Liver (tissue), 9 donors: ENCODE data around the gene SCAF1. TPM values are rescaled to one million over a fixed set of nuclear protein-coding genes. Genes with fewer than 3 reads are reported as not detected.

ENCODE experiments used
- DNase-seq: peaks from one replicate; pipeline ENCODE4 v3.0.0-alpha.2; 2017; ENCODE audit warnings: low spot score
- H3K27ac ChIP-seq, 2 donors: one replicate each; pipeline ENCODE4 v1.7.0; 2013; ENCODE audit warnings: inconsistent platforms in 2 of 2, low read length in 2 of 2, control low read depth in 1 of 2, low read depth in 1 of 2, mild to moderate bottlenecking in 1 of 2
- H3K27me3 ChIP-seq, 4 donors: one replicate each; pipeline versions ENCODE4 v1.6.1 to v1.7.0; 2013; ENCODE audit warnings: low read length in 3 of 4, inconsistent platforms in 1 of 4, mild to moderate bottlenecking in 1 of 4, moderate library complexity in 1 of 4; ENCODE audit not compliant: control insufficient read depth in 4 of 4, insufficient read depth in 4 of 4
- H3K36me3 ChIP-seq, 4 donors: one replicate each; pipeline versions ENCODE4 v1.6.1 to v1.7.0; 2013; ENCODE audit warnings: low read length in 3 of 4, mild to moderate bottlenecking in 3 of 4, low read depth in 1 of 4, moderate library complexity in 1 of 4; ENCODE audit not compliant: control insufficient read depth in 4 of 4, insufficient read depth in 3 of 4
- H3K4me1 ChIP-seq, 4 donors: one replicate each; pipeline versions ENCODE4 v1.6.1 to v1.7.0; 2013; ENCODE audit warnings: low read length in 3 of 4, mild to moderate bottlenecking in 3 of 4, moderate library complexity in 1 of 4; ENCODE audit not compliant: control insufficient read depth in 4 of 4, insufficient read depth in 4 of 4
- H3K4me3 ChIP-seq, 3 donors: one replicate each; pipeline versions ENCODE4 v1.6.1 to v1.7.0; 2013; ENCODE audit warnings: low read length in 3 of 3, control low read depth in 1 of 3, low read depth in 1 of 3, mild to moderate bottlenecking in 1 of 3
- H3K9ac ChIP-seq, 2 donors: one replicate each; pipeline ENCODE4 v1.7.0; 2013; ENCODE audit warnings: low read length in 2 of 2, mild to moderate bottlenecking in 2 of 2, moderate library complexity in 2 of 2, control low read depth in 1 of 2, low read depth in 1 of 2
- H3K9me3 ChIP-seq, 4 donors: one replicate each; pipeline versions ENCODE4 v1.6.1 to v1.7.0; 2013; ENCODE audit warnings: low read length in 3 of 4; ENCODE audit not compliant: control insufficient read depth in 4 of 4
- FOXA1 ChIP-seq: IDR thresholded peaks from 2 replicates; pipeline ENCODE4 v1.6.1; 2016; ENCODE audit warnings: antibody characterized with exemption
- FOXA2 ChIP-seq: IDR thresholded peaks from 2 replicates; pipeline ENCODE4 v1.6.1; 2016; ENCODE audit warnings: antibody characterized with exemption
- HNF4A ChIP-seq, 2 donors: conservative IDR thresholded peaks; 2 replicates each; pipeline ENCODE4 v1.6.1; 2016; ENCODE audit warnings: antibody characterized with exemption in 2 of 2, mild to moderate bottlenecking in 2 of 2
- HNF4G ChIP-seq: IDR thresholded peaks from 2 replicates; pipeline ENCODE4 v1.6.1; 2016; ENCODE audit warnings: antibody characterized with exemption
- JUND ChIP-seq, 2 donors: IDR thresholded peaks; 2 replicates each; pipeline ENCODE4 v1.6.1; 2016; ENCODE audit warnings: antibody characterized with exemption in 2 of 2
- NR2F2 ChIP-seq: IDR thresholded peaks from 2 replicates; pipeline ENCODE4 v1.6.1; 2016; ENCODE audit warnings: antibody characterized with exemption
- RAD21 ChIP-seq, 2 donors: IDR thresholded peaks; 2 replicates each; pipeline ENCODE4 v1.6.1; 2016; ENCODE audit warnings: antibody characterized with exemption in 2 of 2, mild to moderate bottlenecking in 2 of 2
- RXRA ChIP-seq, 2 donors: IDR thresholded peaks; 2 replicates each; pipeline ENCODE4 v1.6.1; 2017 to 2018; ENCODE audit warnings: antibody characterized with exemption in 2 of 2, mild to moderate bottlenecking in 1 of 2
- SP1 ChIP-seq: IDR thresholded peaks from 2 replicates; pipeline ENCODE4 v1.6.1; 2018; ENCODE audit warnings: antibody characterized with exemption, mild to moderate bottlenecking
- TAF1 ChIP-seq: conservative IDR thresholded peaks from 2 replicates; pipeline ENCODE4 v1.6.1; 2016; ENCODE audit warnings: antibody characterized with exemption, mild to moderate bottlenecking
- YY1 ChIP-seq: IDR thresholded peaks from 2 replicates; pipeline ENCODE4 v1.6.1; 2016; ENCODE audit warnings: antibody characterized with exemption, mild to moderate bottlenecking
- WGBS: extraction: QIAGEN DNeasy Blood & Tissue Kit; methylation state at CpG from one replicate; pipeline ENCODE4 v1.1.7; 2013; 5-methylcytosine and 5-hydroxymethylcytosine counted together
- polyA plus RNA-seq, 2 donors: library from polyadenylated mRNA; stranded (reverse) in 1 of 2; unstranded in 1 of 2; fragments of 200-250 nt in 1 of 2; fragments of >200 nt in 1 of 2; fragmentation: Nextera tagmentation in 1 of 2; extraction: Ambion mirVana in 1 of 2; gene quantifications; one replicate each; pipeline versions ENCODE4 v1.2.1 to v1.2.3, GENCODE V29; 2013 to 2015
- total RNA-seq, 2 donors: library from RNA; depleted of rRNA; stranded (reverse); fragments of >200 nt; gene quantifications; one replicate each; pipeline ENCODE4 v1.2.3, GENCODE V29; 2014
- TF ChIP-seq, protein P1 (sequence below): IDR thresholded peaks from 2 replicates; pipeline ENCODE4 v1.6.1; 2016; ENCODE audit warnings: antibody characterized with exemption
- TF ChIP-seq, protein P2 (sequence below): IDR thresholded peaks from 2 replicates; pipeline ENCODE4 v1.6.1; 2016; ENCODE audit warnings: antibody characterized with exemption
- TF ChIP-seq, protein P3 (sequence below): IDR thresholded peaks from 2 replicates; pipeline ENCODE4 v1.6.1; 2016; ENCODE audit warnings: antibody characterized with exemption, mild to moderate bottlenecking
- TF ChIP-seq, protein P4 (sequence below): IDR thresholded peaks from 2 replicates; pipeline ENCODE4 v1.6.1; 2016; ENCODE audit warnings: antibody characterized with exemption
- TF ChIP-seq, protein P5 (sequence below): fragments of 150-350 bp; IDR thresholded peaks from 2 replicates; pipeline ENCODE4 v1.5.1; 2017; ENCODE audit warnings: improper control_type of control experiment, low read depth, low read length; ENCODE audit not compliant: missing input control
- donor health status: healthy.
- donor health status: healthy.
- donor health status: healthy.
- donor health status: healthy.
- donor health status: healthy.

SCAF1 gene
- total and polyA plus RNA-seq, 4 donors: 4.6 to 17.6 (median 9.9) TPM

DNA sequence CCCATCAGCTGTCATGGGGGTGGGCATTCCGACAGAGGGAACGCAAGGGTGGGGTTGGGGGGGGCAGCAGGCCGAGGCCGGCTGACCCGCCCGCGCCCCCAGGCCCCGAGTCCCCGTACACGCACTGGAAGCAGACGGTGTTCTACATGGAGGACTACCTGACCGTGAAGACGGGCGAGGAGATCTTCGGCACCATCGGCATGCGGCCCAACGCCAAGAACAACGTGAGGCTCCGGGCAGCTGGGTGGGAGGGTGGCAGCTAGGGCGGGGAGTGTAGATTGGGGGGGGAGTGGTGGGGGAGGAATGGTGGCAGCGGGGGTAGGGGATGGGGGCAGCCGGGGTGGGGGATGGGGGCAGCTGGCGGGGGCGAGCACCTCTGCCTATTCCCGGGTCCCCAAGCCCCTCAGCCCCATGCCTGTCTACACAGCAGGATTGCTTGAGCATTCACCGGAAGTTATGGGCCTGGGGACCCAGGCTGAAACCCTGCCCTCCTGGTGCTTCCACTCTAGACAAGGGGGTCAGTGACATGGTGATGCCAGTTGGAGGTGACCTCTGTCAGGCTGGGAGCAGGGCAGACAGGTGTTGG lies 44.6 kb downstream of the SCAF1 start:
- DNase-seq: no peak
- Histone ChIP-seq H3K36me3 (peaks cover 6 to 49% (median 16%) of the 10 kb centered on the region in 4 donors), H3K9ac (no peak overlapping the region), H3K27me3 (no peaks in the 10 kb centered on the region), H3K4me1 (peaks cover 3 to 35% (median 16%) of the 10 kb centered on the region in 4 donors), H3K4me3 (no peak overlapping the region), H3K9me3 (no peaks in the 10 kb centered on the region), H3K27ac (no peak overlapping the region)
- TF ChIP-seq, protein P1, sequence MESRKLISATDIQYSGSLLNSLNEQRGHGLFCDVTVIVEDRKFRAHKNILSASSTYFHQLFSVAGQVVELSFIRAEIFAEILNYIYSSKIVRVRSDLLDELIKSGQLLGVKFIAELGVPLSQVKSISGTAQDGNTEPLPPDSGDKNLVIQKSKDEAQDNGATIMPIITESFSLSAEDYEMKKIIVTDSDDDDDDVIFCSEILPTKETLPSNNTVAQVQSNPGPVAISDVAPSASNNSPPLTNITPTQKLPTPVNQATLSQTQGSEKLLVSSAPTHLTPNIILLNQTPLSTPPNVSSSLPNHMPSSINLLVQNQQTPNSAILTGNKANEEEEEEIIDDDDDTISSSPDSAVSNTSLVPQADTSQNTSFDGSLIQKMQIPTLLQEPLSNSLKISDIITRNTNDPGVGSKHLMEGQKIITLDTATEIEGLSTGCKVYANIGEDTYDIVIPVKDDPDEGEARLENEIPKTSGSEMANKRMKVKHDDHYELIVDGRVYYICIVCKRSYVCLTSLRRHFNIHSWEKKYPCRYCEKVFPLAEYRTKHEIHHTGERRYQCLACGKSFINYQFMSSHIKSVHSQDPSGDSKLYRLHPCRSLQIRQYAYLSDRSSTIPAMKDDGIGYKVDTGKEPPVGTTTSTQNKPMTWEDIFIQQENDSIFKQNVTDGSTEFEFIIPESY: no peak
- TF ChIP-seq, protein P2, sequence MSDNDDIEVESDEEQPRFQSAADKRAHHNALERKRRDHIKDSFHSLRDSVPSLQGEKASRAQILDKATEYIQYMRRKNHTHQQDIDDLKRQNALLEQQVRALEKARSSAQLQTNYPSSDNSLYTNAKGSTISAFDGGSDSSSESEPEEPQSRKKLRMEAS: no peak
- TF ChIP-seq YY1 (no peak), TAF1 (no peak), NR2F2 (no peak), FOXA1 (no peak), RAD21 (IDR thresholded peaks at IDR 0.05) (no peak), RXRA (IDR thresholded peaks at IDR 0.05) (no peak), SP1 (no peak), JUND (IDR thresholded peaks at IDR 0.05) (no peak), FOXA2 (no peak), HNF4A (conservative IDR thresholded peaks at IDR 0.05) (no peak), HNF4G (no peak)
- TF ChIP-seq, protein P3, sequence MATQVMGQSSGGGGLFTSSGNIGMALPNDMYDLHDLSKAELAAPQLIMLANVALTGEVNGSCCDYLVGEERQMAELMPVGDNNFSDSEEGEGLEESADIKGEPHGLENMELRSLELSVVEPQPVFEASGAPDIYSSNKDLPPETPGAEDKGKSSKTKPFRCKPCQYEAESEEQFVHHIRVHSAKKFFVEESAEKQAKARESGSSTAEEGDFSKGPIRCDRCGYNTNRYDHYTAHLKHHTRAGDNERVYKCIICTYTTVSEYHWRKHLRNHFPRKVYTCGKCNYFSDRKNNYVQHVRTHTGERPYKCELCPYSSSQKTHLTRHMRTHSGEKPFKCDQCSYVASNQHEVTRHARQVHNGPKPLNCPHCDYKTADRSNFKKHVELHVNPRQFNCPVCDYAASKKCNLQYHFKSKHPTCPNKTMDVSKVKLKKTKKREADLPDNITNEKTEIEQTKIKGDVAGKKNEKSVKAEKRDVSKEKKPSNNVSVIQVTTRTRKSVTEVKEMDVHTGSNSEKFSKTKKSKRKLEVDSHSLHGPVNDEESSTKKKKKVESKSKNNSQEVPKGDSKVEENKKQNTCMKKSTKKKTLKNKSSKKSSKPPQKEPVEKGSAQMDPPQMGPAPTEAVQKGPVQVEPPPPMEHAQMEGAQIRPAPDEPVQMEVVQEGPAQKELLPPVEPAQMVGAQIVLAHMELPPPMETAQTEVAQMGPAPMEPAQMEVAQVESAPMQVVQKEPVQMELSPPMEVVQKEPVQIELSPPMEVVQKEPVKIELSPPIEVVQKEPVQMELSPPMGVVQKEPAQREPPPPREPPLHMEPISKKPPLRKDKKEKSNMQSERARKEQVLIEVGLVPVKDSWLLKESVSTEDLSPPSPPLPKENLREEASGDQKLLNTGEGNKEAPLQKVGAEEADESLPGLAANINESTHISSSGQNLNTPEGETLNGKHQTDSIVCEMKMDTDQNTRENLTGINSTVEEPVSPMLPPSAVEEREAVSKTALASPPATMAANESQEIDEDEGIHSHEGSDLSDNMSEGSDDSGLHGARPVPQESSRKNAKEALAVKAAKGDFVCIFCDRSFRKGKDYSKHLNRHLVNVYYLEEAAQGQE: no peak
- TF ChIP-seq, protein P4, sequence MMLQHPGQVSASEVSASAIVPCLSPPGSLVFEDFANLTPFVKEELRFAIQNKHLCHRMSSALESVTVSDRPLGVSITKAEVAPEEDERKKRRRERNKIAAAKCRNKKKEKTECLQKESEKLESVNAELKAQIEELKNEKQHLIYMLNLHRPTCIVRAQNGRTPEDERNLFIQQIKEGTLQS: no peak
- TF ChIP-seq, protein P5, sequence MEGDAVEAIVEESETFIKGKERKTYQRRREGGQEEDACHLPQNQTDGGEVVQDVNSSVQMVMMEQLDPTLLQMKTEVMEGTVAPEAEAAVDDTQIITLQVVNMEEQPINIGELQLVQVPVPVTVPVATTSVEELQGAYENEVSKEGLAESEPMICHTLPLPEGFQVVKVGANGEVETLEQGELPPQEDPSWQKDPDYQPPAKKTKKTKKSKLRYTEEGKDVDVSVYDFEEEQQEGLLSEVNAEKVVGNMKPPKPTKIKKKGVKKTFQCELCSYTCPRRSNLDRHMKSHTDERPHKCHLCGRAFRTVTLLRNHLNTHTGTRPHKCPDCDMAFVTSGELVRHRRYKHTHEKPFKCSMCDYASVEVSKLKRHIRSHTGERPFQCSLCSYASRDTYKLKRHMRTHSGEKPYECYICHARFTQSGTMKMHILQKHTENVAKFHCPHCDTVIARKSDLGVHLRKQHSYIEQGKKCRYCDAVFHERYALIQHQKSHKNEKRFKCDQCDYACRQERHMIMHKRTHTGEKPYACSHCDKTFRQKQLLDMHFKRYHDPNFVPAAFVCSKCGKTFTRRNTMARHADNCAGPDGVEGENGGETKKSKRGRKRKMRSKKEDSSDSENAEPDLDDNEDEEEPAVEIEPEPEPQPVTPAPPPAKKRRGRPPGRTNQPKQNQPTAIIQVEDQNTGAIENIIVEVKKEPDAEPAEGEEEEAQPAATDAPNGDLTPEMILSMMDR: no peak
- WGBS: 96% methylated on average over 27 of the region's 27 CpGs

DNA sequence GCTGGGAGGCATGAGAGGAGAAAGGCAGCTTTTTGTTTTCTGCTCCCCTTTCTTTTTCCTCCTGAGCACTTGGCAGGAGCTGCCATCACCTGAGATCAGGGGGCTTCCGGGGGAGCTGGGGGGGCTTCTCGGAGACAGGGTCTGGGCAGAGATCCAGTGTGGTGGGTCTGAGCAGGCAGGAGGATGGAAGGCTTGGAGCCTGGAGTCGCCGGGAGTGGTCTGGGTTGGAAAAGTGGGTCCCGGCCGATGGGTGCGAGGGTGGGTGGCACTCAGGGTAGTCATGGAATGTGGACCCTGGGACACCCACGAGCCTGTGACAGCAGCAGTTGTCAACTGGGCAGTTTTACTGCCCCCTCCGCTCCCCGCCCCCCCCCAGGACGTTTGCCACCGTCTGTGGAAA lies 45.1 kb downstream of the SCAF1 start:
- Histone ChIP-seq H3K36me3 (peaks cover 3 to 44% (median 12%) of the 10 kb centered on the region in 4 donors), H3K4me1 (peaks cover 3 to 36% (median 16%) of the 10 kb centered on the region in 4 donors), H3K4me3 (no peak overlapping the region), H3K27ac (no peak overlapping the region), H3K9ac (no peak overlapping the region), H3K9me3 (no peaks in the 10 kb centered on the region), H3K27me3 (no peaks in the 10 kb centered on the region)
- DNase-seq: no peak
- 81% methylated on average over 12 of the region's 12 CpGs for WGBS
- TF ChIP-seq FOXA2 (no peak), HNF4G (no peak), TAF1 (no peak), FOXA1 (no peak), SP1 (no peak), JUND (IDR thresholded peaks at IDR 0.05) (no peak), RAD21 (IDR thresholded peaks at IDR 0.05) (no peak), NR2F2 (no peak)
- TF ChIP-seq, protein P5: no peak
- TF ChIP-seq, protein P2: no peak
- TF ChIP-seq, protein P1: no peak
- TF ChIP-seq, protein P4: no peak
